ENCODE results near the gene CSTF3.

CSTF3 gene

DNA sequence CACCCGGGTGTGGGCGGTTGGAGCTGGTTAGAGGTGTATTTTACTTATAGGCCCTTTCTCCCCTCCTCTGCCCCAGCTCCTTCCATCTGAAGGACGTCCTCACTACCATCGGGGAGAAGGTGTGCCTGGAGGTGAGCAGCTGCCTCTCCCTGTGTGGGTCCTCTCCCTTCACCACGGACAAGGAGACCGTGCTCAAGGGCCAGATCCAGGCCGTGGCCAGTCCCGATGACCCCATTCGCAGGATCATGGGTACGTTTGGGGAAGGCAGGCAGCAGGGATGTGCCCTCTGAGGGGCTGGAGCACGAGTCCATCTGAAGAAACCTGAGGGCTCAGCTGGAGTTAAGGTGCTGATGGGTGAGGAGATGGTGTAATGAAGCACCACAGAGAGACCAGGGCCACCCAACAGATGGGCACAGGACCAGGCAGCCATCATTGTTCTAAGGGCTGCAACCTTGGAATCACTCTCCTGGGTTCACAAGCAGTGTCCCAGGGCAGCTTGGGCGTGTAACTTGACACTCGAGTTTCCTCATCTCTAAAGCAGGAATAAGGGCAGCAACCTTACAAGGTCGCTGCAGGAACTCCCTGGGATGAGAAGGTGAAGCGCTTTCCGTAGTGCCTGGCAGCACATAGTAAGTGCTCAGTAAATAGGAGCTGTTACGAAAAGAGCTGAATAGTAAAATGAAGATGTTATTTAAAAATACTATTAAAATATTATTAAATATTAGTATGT lies 92.5 kb downstream of the CSTF3 start:
- TF ChIP-seq TAF1 (IDR thresholded peaks at IDR 0.05; ENCODE audit: borderline replicate concordance, insufficient read depth, low read length) (no peak), SIN3A (IDR thresholded peaks at IDR 0.05; ENCODE audit: borderline replicate concordance, insufficient read depth, low read length) (no peak), FOXP2 (optimal IDR thresholded peaks at IDR 0.05; ENCODE audit: borderline replicate concordance, extremely low read depth, extremely low read length, insufficient read depth) (no peak), POLR2AphosphoS5 (IDR thresholded peaks at IDR 0.05; ENCODE audit: low read depth, low read length) (no peak)
- TF ChIP-seq, protein P1, sequence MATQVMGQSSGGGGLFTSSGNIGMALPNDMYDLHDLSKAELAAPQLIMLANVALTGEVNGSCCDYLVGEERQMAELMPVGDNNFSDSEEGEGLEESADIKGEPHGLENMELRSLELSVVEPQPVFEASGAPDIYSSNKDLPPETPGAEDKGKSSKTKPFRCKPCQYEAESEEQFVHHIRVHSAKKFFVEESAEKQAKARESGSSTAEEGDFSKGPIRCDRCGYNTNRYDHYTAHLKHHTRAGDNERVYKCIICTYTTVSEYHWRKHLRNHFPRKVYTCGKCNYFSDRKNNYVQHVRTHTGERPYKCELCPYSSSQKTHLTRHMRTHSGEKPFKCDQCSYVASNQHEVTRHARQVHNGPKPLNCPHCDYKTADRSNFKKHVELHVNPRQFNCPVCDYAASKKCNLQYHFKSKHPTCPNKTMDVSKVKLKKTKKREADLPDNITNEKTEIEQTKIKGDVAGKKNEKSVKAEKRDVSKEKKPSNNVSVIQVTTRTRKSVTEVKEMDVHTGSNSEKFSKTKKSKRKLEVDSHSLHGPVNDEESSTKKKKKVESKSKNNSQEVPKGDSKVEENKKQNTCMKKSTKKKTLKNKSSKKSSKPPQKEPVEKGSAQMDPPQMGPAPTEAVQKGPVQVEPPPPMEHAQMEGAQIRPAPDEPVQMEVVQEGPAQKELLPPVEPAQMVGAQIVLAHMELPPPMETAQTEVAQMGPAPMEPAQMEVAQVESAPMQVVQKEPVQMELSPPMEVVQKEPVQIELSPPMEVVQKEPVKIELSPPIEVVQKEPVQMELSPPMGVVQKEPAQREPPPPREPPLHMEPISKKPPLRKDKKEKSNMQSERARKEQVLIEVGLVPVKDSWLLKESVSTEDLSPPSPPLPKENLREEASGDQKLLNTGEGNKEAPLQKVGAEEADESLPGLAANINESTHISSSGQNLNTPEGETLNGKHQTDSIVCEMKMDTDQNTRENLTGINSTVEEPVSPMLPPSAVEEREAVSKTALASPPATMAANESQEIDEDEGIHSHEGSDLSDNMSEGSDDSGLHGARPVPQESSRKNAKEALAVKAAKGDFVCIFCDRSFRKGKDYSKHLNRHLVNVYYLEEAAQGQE (IDR thresholded peaks at IDR 0.05; ENCODE audit: insufficient read depth in 1 of 2, low read depth in 2 of 2, low read length in 2 of 2): no peak

DNA sequence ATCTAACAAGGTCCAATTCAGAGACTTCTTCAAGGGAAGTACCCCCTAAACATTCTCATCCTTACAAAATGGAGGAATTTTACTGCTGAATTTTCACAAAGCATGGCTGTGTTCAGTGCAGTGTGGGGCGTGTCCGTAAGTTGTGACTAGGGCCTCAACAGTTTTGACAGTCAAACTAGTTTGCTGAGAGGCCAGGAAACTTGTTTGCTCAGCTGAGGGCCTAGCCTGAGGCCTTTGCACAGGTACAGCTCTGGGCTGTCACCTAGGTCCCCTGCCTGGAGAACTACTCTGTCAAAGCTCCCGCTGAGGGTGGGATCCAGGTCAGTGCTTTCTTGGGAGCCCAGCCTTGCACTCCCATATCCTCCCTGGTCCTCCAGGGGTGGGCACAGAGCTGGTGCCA lies 94.0 kb downstream of the CSTF3 start:
- no peak for TF ChIP-seq FOXP2 (optimal IDR thresholded peaks at IDR 0.05; ENCODE audit: borderline replicate concordance, extremely low read depth, extremely low read length, insufficient read depth)

DNA sequence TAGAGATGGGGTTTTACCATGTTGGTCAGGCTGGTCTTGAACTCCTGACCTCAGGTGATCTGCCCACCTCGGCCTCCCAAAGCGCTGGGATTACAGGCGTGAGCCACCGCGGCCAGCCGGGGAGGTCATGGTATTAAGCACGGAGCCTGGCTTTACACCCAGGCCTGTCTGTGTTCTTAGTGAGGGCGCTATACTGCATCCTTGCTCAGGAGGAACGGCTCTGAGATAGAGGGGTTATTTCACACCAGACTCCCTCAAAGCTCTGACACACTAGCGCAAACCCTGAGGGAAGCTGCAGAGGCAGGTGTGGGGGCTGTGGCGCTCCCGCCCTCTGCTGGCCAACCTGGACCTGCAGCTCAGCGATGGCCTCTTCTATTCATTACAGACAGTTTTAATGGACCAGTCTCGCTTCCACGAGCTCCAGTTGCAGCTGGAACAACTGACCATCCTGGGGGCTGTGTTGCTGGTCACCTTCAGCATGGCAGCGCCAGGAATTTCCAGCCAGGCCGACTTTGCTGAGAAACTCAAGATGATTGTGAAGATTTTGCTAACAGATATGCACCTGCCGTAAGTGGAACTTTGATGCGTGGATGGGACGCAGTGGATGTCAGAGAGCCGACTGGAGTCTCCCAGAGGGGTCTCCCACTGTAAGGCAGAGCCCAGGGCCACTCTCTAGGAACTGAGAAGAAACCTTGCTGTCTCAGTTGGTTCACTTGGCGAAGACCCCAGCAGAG lies 95.7 kb downstream of the CSTF3 start:
- TF ChIP-seq SIN3A (IDR thresholded peaks at IDR 0.05; ENCODE audit: borderline replicate concordance, insufficient read depth, low read length) (no peak), TAF1 (IDR thresholded peaks at IDR 0.05; ENCODE audit: borderline replicate concordance, insufficient read depth, low read length) (no peak), POLR2AphosphoS5 (IDR thresholded peaks at IDR 0.05; ENCODE audit: low read depth, low read length) (no peak), FOXP2 (optimal IDR thresholded peaks at IDR 0.05; ENCODE audit: borderline replicate concordance, extremely low read depth, extremely low read length, insufficient read depth) (no peak)
- TF ChIP-seq, protein P1 (IDR thresholded peaks at IDR 0.05; ENCODE audit: insufficient read depth in 1 of 2, low read depth in 2 of 2, low read length in 2 of 2): no peak

DNA sequence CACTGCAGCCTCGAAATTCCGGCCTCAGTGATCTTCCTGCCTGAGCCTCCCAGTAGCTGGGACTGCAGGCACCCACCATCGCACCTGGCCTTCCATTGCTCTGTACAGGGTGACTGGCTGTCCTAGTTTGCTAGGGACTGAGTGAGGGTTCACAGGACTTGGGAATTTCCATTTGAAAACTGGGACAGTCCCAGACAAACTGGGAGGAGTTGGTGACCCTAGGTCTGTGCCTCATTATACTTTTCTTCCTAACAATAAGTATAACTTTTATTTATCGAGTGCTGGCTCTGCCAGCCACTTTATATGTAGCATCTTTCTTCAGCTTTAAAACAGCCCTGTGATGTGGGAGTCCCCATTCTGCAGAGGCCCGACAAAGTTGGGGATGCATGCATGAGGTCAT lies 96.4 kb downstream of the CSTF3 start:
- TF ChIP-seq SIN3A (IDR thresholded peaks at IDR 0.05; ENCODE audit: borderline replicate concordance, insufficient read depth, low read length): no peak
- TF ChIP-seq TAF1 (IDR thresholded peaks at IDR 0.05; ENCODE audit: borderline replicate concordance, insufficient read depth, low read length): no peak
- TF ChIP-seq POLR2AphosphoS5 (IDR thresholded peaks at IDR 0.05; ENCODE audit: low read depth, low read length): no peak
- no peak for TF ChIP-seq FOXP2 (optimal IDR thresholded peaks at IDR 0.05; ENCODE audit: borderline replicate concordance, extremely low read depth, extremely low read length, insufficient read depth)
- TF ChIP-seq, protein P1 (IDR thresholded peaks at IDR 0.05; ENCODE audit: insufficient read depth in 1 of 2, low read depth in 2 of 2, low read length in 2 of 2): no peak

DNA sequence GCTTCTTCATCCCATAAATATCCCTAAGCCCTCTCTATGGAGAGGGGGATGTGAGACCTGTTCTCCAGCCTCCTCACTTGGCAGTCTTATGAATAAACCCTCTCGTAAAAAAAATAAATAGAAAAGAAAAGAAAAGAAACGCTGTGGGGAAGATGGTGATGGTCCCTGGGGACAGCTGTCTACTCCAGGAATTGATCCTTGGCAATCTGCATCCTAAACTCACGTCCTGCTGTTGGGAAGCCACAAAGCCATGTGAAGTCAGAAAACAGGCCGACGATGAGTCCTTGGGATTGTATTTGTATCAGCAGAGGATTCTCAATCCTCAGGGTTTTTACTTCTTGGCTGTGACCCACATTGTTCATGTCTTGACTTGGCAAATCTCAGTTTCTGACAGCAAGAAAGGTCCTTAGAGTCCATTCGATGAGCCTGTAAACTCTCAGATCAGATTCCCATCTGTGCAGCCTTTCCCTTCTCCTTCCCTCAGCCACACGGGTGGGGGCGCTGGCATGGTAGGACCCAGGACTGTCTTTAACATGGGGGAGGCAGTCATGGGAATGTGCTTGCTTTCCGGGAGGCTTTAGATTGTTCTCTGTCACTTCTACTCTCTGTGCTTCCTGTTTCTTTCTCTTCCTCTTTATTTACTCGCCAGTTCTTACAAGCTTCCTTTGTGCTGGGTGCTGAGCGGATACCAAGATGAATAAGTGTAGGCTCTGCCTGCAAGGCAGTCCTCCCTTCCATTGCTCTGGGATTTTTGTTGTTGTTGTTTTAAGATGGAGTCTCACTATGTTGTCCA lies 97.1 kb downstream of the CSTF3 start:
- TF ChIP-seq FOXP2 (optimal IDR thresholded peaks at IDR 0.05; ENCODE audit: borderline replicate concordance, extremely low read depth, extremely low read length, insufficient read depth): no peak
- TF ChIP-seq, protein P1 (IDR thresholded peaks at IDR 0.05; ENCODE audit: insufficient read depth in 1 of 2, low read depth in 2 of 2, low read length in 2 of 2): no peak
- TF ChIP-seq POLR2AphosphoS5 (IDR thresholded peaks at IDR 0.05; ENCODE audit: low read depth, low read length): no peak
- no peak for TF ChIP-seq TAF1 (IDR thresholded peaks at IDR 0.05; ENCODE audit: borderline replicate concordance, insufficient read depth, low read length)

All from PFSK-1 (cell line).